HepG2 (cell line): ENCODE measurements around the gene INF2. TPM values are rescaled to one million over a fixed set of nuclear protein-coding genes. Genes with fewer than 3 reads are reported as not detected.

Experiments used
- ASH2L ChIP-seq: fragments of 300-600, 200-600 bp; sonication (generic); IDR thresholded peaks from 2 replicates; pipeline ENCODE4 v1.7.0; 2017; ENCODE audit warnings: low read depth, mild to moderate bottlenecking, moderate library complexity, mixed read lengths, low read length; ENCODE audit not compliant: insufficient read length
- SP140L ChIP-seq: sonication (generic); formaldehyde crosslinking; IDR thresholded peaks from 2 replicates; pipeline ENCODE4 v1.4.0; 2020; ENCODE audit warnings: missing genetic modification reagents, borderline replicate concordance
- TBX3 ChIP-seq: fragments of 450-650 bp; IDR thresholded peaks from 2 replicates; pipeline ENCODE4 v1.6.1; 2017; ENCODE audit warnings: antibody characterized with exemption, mild to moderate bottlenecking, inconsistent platforms, borderline replicate concordance
- ZFP82 ChIP-seq: sonication (generic); formaldehyde crosslinking; IDR thresholded peaks from 2 replicates; pipeline ENCODE4 v1.5.1; 2020; ENCODE audit warnings: mild to moderate bottlenecking, missing genetic modification reagents, borderline replicate concordance
- ZNF777 ChIP-seq: sonication (generic); formaldehyde crosslinking; IDR thresholded peaks from 2 replicates; pipeline ENCODE4 v1.4.0; 2020; ENCODE audit warnings: missing genetic modification reagents
- ZZZ3 ChIP-seq: sonication (generic); formaldehyde crosslinking; IDR thresholded peaks from 2 replicates; pipeline ENCODE4 v1.4.0; 2020; ENCODE audit warnings: missing genetic modification reagents, mild to moderate bottlenecking, borderline replicate concordance
- polyA plus RNA-seq, 8 experiments: library from polyadenylated mRNA; depleted of rRNA in 3 of 8; stranded (reverse) in 7 of 8; unstranded in 1 of 8; fragments of >200 nt; fragmentation: Illumina TruSeq in 4 of 8; extraction: Trizol in 4 of 8; gene quantifications; 2 replicates each; pipeline versions ENCODE4 v1.2.1 to v1.2.3, GENCODE V29; 2011 to 2016; ENCODE audit warnings: low read depth in 4 of 8, missing spikeins in 1 of 8, mixed read lengths in 1 of 8; ENCODE audit not compliant: insufficient read depth in 1 of 8
- total RNA-seq, 5 experiments: library from RNA; depleted of rRNA; stranded (reverse); fragments of >200 nt; fragmentation: Illumina TruSeq; extraction: Trizol; gene quantifications; 2 replicates each; pipeline ENCODE4 v1.2.3, GENCODE V29; 2016; ENCODE audit warnings: low read depth in 1 of 5
- TF ChIP-seq, protein P1 (sequence below), 2 experiments: sonication (generic) in 1 of 2; formaldehyde crosslinking in 1 of 2; IDR thresholded peaks; 2 replicates each; pipeline versions ENCODE4 v1.4.0 to v1.6.1; 2018 to 2020; ENCODE audit warnings: missing genetic modification reagents in 2 of 2, borderline replicate concordance in 1 of 2, low read depth in 1 of 2, mild to moderate bottlenecking in 1 of 2, missing biosample characterization in 1 of 2
- TF ChIP-seq, protein P2 (sequence below): sonication (generic); formaldehyde crosslinking; IDR thresholded peaks from 2 replicates; pipeline ENCODE4 v1.4.0; 2020; ENCODE audit warnings: missing genetic modification reagents
- TF ChIP-seq, protein P3 (sequence below): sonication (generic); formaldehyde crosslinking; IDR thresholded peaks from 2 replicates; pipeline ENCODE4 v1.8.0; 2022; ENCODE audit warnings: mild to moderate bottlenecking, missing genetic modification reagents, borderline replicate concordance
- TF ChIP-seq, protein P4 (sequence below): sonication (generic); formaldehyde crosslinking; IDR thresholded peaks from 2 replicates; pipeline ENCODE4 v1.5.1; 2020; ENCODE audit warnings: mild to moderate bottlenecking, missing genetic modification reagents, moderate library complexity
- TF ChIP-seq, protein P5 (sequence below): sonication (generic); formaldehyde crosslinking; IDR thresholded peaks from 2 replicates; pipeline ENCODE4 v1.5.1; 2020; ENCODE audit warnings: mild to moderate bottlenecking, missing genetic modification reagents

Gene INF2
- total and polyA plus RNA-seq, 2 of the 13 experiments (the other 11 are each of a cell fraction or from before 2014, with no cell fraction given): 16.4 to 26.4 TPM

DNA sequence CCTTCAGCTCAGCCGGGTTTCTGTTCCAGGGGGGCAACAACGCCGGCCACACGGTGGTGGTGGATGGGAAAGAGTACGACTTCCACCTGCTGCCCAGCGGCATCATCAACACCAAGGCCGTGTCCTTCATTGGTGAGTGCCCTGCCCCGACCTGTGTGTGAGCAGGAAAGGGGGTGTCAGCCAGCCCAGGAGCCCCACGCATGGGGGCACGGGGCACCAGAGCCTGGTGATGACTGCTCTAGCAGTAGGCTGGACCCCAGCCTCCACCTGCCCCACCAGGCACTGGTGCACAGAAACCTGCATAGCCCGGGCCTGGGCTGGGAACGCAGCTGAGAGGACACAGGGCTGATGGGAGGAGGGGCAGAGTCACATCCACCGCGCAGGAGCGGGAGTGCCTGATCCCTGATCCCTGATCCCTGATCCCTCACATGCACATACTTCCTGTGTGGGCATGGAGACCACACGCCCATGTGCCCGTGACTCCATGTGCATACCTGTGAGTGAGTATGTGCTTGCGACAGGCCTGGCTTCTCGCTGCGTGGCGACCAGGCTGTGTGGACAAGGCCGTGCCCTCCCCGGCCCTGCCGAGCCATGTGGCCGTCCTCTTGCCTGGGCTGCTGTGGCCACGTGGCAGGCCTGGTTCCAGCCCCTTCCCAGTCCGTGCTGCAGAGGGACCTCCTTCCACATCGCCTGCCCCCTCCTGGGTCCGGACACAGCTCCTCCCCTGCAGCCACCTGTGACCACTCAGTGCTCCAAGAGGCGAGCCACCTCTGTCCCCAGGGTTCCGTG, 45.8 kb downstream of the INF2 start (continued):
- TF ChIP-seq, protein P1, sequence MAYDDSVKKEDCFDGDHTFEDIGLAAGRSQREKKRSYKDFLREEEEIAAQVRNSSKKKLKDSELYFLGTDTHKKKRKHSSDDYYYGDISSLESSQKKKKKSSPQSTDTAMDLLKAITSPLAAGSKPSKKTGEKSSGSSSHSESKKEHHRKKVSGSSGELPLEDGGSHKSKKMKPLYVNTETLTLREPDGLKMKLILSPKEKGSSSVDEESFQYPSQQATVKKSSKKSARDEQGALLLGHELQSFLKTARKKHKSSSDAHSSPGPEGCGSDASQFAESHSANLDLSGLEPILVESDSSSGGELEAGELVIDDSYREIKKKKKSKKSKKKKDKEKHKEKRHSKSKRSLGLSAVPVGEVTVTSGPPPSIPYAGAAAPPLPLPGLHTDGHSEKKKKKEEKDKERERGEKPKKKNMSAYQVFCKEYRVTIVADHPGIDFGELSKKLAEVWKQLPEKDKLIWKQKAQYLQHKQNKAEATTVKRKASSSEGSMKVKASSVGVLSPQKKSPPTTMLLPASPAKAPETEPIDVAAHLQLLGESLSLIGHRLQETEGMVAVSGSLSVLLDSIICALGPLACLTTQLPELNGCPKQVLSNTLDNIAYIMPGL (CRISPR knock-in tag; IDR thresholded peaks at IDR 0.05; ENCODE audit: borderline replicate concordance in 1 of 2, low read depth in 1 of 2): peak in 1 of 2 experiments; percentile 82; a peak in 2 of 4 replicates
- TF ChIP-seq SP140L (CRISPR knock-in tag) (no peak), ZZZ3 (peak; percentile 92), ZNF777 (no peak), ASH2L (no peak), ZFP82 (CRISPR knock-in tag) (no peak; the same call in 1 of the 2 replicates), TBX3 (no peak)
- TF ChIP-seq, protein P2, sequence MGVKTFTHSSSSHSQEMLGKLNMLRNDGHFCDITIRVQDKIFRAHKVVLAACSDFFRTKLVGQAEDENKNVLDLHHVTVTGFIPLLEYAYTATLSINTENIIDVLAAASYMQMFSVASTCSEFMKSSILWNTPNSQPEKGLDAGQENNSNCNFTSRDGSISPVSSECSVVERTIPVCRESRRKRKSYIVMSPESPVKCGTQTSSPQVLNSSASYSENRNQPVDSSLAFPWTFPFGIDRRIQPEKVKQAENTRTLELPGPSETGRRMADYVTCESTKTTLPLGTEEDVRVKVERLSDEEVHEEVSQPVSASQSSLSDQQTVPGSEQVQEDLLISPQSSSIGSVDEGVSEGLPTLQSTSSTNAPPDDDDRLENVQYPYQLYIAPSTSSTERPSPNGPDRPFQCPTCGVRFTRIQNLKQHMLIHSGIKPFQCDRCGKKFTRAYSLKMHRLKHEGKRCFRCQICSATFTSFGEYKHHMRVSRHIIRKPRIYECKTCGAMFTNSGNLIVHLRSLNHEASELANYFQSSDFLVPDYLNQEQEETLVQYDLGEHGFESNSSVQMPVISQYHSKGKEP (CRISPR knock-in tag): no peak
- TF ChIP-seq, protein P3, sequence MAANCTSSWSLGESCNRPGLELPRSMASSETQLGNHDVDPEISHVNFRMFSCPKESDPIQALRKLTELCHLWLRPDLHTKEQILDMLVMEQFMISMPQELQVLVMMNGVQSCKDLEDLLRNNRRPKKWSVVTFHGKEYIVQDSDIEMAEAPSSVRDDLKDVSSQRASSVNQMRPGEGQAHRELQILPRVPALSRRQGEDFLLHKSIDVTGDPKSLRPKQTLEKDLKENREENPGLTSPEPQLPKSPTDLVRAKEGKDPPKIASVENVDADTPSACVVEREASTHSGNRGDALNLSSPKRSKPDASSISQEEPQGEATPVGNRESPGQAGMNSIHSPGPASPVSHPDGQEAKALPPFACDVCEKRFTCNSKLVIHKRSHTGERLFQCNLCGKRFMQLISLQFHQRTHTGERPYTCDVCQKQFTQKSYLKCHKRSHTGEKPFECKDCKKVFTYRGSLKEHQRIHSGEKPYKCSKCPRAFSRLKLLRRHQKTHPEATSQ: peak; percentile 77; the same call in 1 of the 2 replicates
- TF ChIP-seq, protein P4, sequence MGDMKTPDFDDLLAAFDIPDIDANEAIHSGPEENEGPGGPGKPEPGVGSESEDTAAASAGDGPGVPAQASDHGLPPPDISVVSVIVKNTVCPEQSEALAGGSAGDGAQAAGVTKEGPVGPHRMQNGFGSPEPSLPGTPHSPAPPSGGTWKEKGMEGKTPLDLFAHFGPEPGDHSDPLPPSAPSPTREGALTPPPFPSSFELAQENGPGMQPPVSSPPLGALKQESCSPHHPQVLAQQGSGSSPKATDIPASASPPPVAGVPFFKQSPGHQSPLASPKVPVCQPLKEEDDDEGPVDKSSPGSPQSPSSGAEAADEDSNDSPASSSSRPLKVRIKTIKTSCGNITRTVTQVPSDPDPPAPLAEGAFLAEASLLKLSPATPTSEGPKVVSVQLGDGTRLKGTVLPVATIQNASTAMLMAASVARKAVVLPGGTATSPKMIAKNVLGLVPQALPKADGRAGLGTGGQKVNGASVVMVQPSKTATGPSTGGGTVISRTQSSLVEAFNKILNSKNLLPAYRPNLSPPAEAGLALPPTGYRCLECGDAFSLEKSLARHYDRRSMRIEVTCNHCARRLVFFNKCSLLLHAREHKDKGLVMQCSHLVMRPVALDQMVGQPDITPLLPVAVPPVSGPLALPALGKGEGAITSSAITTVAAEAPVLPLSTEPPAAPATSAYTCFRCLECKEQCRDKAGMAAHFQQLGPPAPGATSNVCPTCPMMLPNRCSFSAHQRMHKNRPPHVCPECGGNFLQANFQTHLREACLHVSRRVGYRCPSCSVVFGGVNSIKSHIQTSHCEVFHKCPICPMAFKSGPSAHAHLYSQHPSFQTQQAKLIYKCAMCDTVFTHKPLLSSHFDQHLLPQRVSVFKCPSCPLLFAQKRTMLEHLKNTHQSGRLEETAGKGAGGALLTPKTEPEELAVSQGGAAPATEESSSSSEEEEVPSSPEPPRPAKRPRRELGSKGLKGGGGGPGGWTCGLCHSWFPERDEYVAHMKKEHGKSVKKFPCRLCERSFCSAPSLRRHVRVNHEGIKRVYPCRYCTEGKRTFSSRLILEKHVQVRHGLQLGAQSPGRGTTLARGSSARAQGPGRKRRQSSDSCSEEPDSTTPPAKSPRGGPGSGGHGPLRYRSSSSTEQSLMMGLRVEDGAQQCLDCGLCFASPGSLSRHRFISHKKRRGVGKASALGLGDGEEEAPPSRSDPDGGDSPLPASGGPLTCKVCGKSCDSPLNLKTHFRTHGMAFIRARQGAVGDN (CRISPR knock-in tag): peak; percentile 90
- TF ChIP-seq, protein P5, sequence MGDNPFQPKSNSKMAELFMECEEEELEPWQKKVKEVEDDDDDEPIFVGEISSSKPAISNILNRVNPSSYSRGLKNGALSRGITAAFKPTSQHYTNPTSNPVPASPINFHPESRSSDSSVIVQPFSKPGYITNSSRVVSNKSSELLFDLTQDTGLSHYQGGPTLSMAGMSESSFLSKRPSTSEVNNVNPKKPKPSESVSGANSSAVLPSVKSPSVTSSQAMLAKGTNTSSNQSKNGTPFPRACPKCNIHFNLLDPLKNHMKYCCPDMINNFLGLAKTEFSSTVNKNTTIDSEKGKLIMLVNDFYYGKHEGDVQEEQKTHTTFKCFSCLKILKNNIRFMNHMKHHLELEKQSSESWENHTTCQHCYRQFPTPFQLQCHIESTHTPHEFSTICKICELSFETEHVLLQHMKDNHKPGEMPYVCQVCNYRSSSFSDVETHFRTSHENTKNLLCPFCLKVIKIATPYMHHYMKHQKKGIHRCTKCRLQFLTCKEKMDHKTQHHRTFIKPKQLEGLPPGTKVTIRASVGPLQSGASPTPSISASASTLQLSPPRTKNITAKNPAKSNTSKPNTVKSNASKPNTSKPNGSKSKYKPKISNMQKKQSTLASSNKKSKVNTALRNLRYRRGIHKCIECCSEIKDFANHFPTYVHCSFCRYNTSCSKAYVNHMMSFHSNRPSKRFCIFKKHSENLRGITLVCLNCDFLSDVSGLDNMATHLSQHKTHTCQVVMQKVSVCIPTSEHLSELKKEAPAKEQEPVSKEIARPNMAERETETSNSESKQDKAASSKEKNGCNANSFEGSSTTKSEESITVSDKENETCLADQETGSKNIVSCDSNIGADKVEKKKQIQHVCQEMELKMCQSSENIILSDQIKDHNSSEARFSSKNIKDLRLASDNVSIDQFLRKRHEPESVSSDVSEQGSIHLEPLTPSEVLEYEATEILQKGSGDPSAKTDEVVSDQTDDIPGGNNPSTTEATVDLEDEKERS: peak; percentile 69; the same call in 1 of the 2 replicates
